ENCODE data around the gene COL6A3. TPM values are rescaled to one million over a fixed set of nuclear protein-coding genes. Genes with fewer than 3 reads are reported as not detected.

The COL6A3 gene
- 1 to 10 TPM; 2.5 to 3.0 TPM for total RNA-seq

GRCh38 chr2:237413777-237414661 is at the start of gene COL6A3:
Gene COL6A3 (minus strand): TSS chr2:237414164. CDS start chr2:237396817, 17,347 bp downstream.
- no peaks in the 10 kb centered on the region for H3K36me3 Mint-ChIP-seq (ENCODE audit: low read depth)
- no peak within 1 kb of the TSS for H3K27ac Mint-ChIP-seq
- no peak for DNase-seq
- CTCF ChIA-PET, result interaction anchor here (1.1 kb wide), 1 partner anchor 61 kb away, joined by 3 read pairs; no protein-coding TSS in a partner anchor
- no peaks in the 10 kb centered on the region for H3K4me1 Mint-ChIP-seq (ENCODE audit: low read depth)
- intact Hi-C loops (cut with micrococcal nuclease), result no loop called here
- H3K27me3 Mint-ChIP-seq (ENCODE audit: low read depth), result no peaks in the 10 kb centered on the region
- no peaks in the 10 kb centered on the region for H3K9me3 Mint-ChIP-seq
- no peak within 1 kb of the TSS for H3K4me3 Mint-ChIP-seq

GRCh38 chr2:237459741-237460174 is 45.8 kb upstream of the COL6A3 start:
- Mint-ChIP-seq H3K4me3 (no peak overlapping the region), H3K27ac (no peak overlapping the region), H3K36me3 (ENCODE audit: low read depth) (no peaks in the 10 kb centered on the region), H3K4me1 (ENCODE audit: low read depth) (peaks cover 10% of the 10 kb centered on the region), H3K27me3 (ENCODE audit: low read depth) (no peaks in the 10 kb centered on the region), H3K9me3 (no peaks in the 10 kb centered on the region)
- DNase-seq, result no peak
- CTCF ChIA-PET, result interaction anchor here (1.3 kb wide), 1 partner anchor 40 kb away, joined by 3 read pairs; no protein-coding TSS in a partner anchor
- intact Hi-C loops (cut with micrococcal nuclease), result no loop called here

- H3K36me3 Mint-ChIP-seq (ENCODE audit: low read depth), result no peaks in the 10 kb centered on the region
- no peak overlapping the region for H3K27ac Mint-ChIP-seq
- no peaks in the 10 kb centered on the region for H3K27me3 Mint-ChIP-seq (ENCODE audit: low read depth)
- H3K4me3 Mint-ChIP-seq, result no peak overlapping the region
- no peaks in the 10 kb centered on the region for H3K9me3 Mint-ChIP-seq
- CTCF ChIA-PET, result interaction anchor here (0.8 to 1.6 kb wide), 4 partner anchors 11 to 39 kb away, joined by 3 to 4 read pairs (median 3); no protein-coding TSS in a partner anchor
- no peak for DNase-seq
- H3K4me1 Mint-ChIP-seq (ENCODE audit: low read depth), result peaks cover 10% of the 10 kb centered on the region
- intact Hi-C loops (cut with micrococcal nuclease), result no loop called here
These were observed 45.3 kb upstream of the COL6A3 start for GRCh38 chr2:237459226-237459625.

GRCh38 chr2:237458519-237458918 is 44.6 kb upstream of the COL6A3 start:
- peaks cover 10% of the 10 kb centered on the region for H3K4me1 Mint-ChIP-seq (ENCODE audit: low read depth)
- no peak overlapping the region for H3K27ac Mint-ChIP-seq
- no peaks in the 10 kb centered on the region for H3K27me3 Mint-ChIP-seq (ENCODE audit: low read depth)
- H3K9me3 Mint-ChIP-seq, result no peaks in the 10 kb centered on the region
- DNase-seq, result no peak
- no peak overlapping the region for H3K4me3 Mint-ChIP-seq
- H3K36me3 Mint-ChIP-seq (ENCODE audit: low read depth), result no peaks in the 10 kb centered on the region
- CTCF ChIA-PET, result interaction anchor here (0.7 to 1.6 kb wide), 5 partner anchors 12 to 857 kb away, joined by 3 to 4 read pairs (median 3); no protein-coding TSS in a partner anchor
- intact Hi-C loops (cut with micrococcal nuclease), result no loop called here

- Mint-ChIP-seq H3K27ac (no peak overlapping the region), H3K9me3 (no peaks in the 10 kb centered on the region), H3K4me3 (no peak overlapping the region), H3K36me3 (ENCODE audit: low read depth) (no peaks in the 10 kb centered on the region), H3K4me1 (ENCODE audit: low read depth) (peaks cover 10% of the 10 kb centered on the region), H3K27me3 (ENCODE audit: low read depth) (no peaks in the 10 kb centered on the region)
- DNase-seq, result no peak
- CTCF ChIA-PET, result no interaction called here
- intact Hi-C loops (cut with micrococcal nuclease), result no loop called here
These were observed 43.5 kb upstream of the COL6A3 start for GRCh38 chr2:237457388-237457941.

GRCh38 chr2:237456200-237456843 is 42.4 kb upstream of the COL6A3 start:
- intact Hi-C loops (cut with micrococcal nuclease), result no loop called here

GRCh38 chr2:237455764-237456163 is 41.8 kb upstream of the COL6A3 start:
- Mint-ChIP-seq H3K4me3 (no peak overlapping the region), H3K36me3 (ENCODE audit: low read depth) (no peaks in the 10 kb centered on the region), H3K4me1 (ENCODE audit: low read depth) (peaks cover 10% of the 10 kb centered on the region), H3K27ac (no peak overlapping the region), H3K9me3 (no peaks in the 10 kb centered on the region), H3K27me3 (ENCODE audit: low read depth) (no peaks in the 10 kb centered on the region)
- no peak for DNase-seq
- CTCF ChIA-PET, result interaction anchor here (1.2 kb wide), 1 partner anchor 20 kb away, joined by 3 read pairs; no protein-coding TSS in a partner anchor
- intact Hi-C loops (cut with micrococcal nuclease), result no loop called here

More at GRCh38 chr2:237456200-237456843, 42.4 kb upstream of the COL6A3 start:
- CTCF ChIA-PET, result interaction anchor here (1.2 kb wide), 1 partner anchor 20 kb away, joined by 3 read pairs; no protein-coding TSS in a partner anchor
- Mint-ChIP-seq H3K27ac (no peak overlapping the region), H3K9me3 (no peaks in the 10 kb centered on the region), H3K27me3 (ENCODE audit: low read depth) (no peaks in the 10 kb centered on the region), H3K4me3 (no peak overlapping the region), H3K4me1 (ENCODE audit: low read depth) (peaks cover 10% of the 10 kb centered on the region), H3K36me3 (ENCODE audit: low read depth) (no peaks in the 10 kb centered on the region)
- no peak for DNase-seq

GRCh38 chr2:237453671-237454070 is 39.7 kb upstream of the COL6A3 start:
- intact Hi-C loops (cut with micrococcal nuclease), result no loop called here
- Mint-ChIP-seq H3K4me1 (ENCODE audit: low read depth) (peaks cover 17% of the 10 kb centered on the region), H3K36me3 (ENCODE audit: low read depth) (no peaks in the 10 kb centered on the region), H3K27ac (no peak overlapping the region), H3K9me3 (no peaks in the 10 kb centered on the region), H3K27me3 (ENCODE audit: low read depth) (no peaks in the 10 kb centered on the region), H3K4me3 (no peak overlapping the region)
- no peak for DNase-seq
- CTCF ChIA-PET, result interaction anchor here (1.0 kb wide), 1 partner anchor 32 kb away, joined by 3 read pairs; no protein-coding TSS in a partner anchor

GRCh38 chr2:237452861-237453260 is 38.9 kb upstream of the COL6A3 start:
- H3K4me1 Mint-ChIP-seq (ENCODE audit: low read depth), result peaks cover 9% of the 10 kb centered on the region
- H3K27me3 Mint-ChIP-seq (ENCODE audit: low read depth), result no peaks in the 10 kb centered on the region
- H3K27ac Mint-ChIP-seq, result no peak overlapping the region
- CTCF ChIA-PET, result interaction anchor here (1.0 kb wide), 1 partner anchor 31 kb away, joined by 3 read pairs; no protein-coding TSS in a partner anchor
- H3K36me3 Mint-ChIP-seq (ENCODE audit: low read depth), result no peaks in the 10 kb centered on the region
- H3K4me3 Mint-ChIP-seq, result no peak overlapping the region
- intact Hi-C loops (cut with micrococcal nuclease), result no loop called here
- no peak for DNase-seq
- H3K9me3 Mint-ChIP-seq, result no peaks in the 10 kb centered on the region

- no peaks in the 10 kb centered on the region for H3K9me3 Mint-ChIP-seq
- no peak overlapping the region for H3K4me3 Mint-ChIP-seq
- no peaks in the 10 kb centered on the region for H3K36me3 Mint-ChIP-seq (ENCODE audit: low read depth)
- intact Hi-C loops (cut with micrococcal nuclease), result no loop called here
- DNase-seq, result no peak
- H3K27me3 Mint-ChIP-seq (ENCODE audit: low read depth), result no peaks in the 10 kb centered on the region
- no peak overlapping the region for H3K27ac Mint-ChIP-seq
- peaks cover 9% of the 10 kb centered on the region for H3K4me1 Mint-ChIP-seq (ENCODE audit: low read depth)
- CTCF ChIA-PET, result interaction anchor here (5.0 kb wide), 1 partner anchor 30 kb away, joined by 21 read pairs; no protein-coding TSS in a partner anchor
These were observed 37.9 kb upstream of the COL6A3 start for GRCh38 chr2:237451643-237452469.

GRCh38 chr2:237450583-237450982 is 36.6 kb upstream of the COL6A3 start:
- intact Hi-C loops (cut with micrococcal nuclease), result no loop called here
- Mint-ChIP-seq H3K36me3 (ENCODE audit: low read depth) (no peaks in the 10 kb centered on the region), H3K4me1 (ENCODE audit: low read depth) (peaks cover 9% of the 10 kb centered on the region), H3K27me3 (ENCODE audit: low read depth) (no peaks in the 10 kb centered on the region), H3K4me3 (no peak overlapping the region), H3K27ac (no peak overlapping the region), H3K9me3 (no peaks in the 10 kb centered on the region)
- no peak for DNase-seq
- CTCF ChIA-PET, result interaction anchor here (0.8 to 5.0 kb wide), 2 partner anchors 8 to 29 kb away, joined by 3 to 21 read pairs; no protein-coding TSS in a partner anchor

Measured in activated naive CD4-positive, alpha-beta T cell treated with anti-CD3 and anti-CD28 coated beads for 36 hours (primary cell).